GM13977 (cell line): ENCODE data around the gene SMIM14.

Experiments used
- DNase-seq: peaks from one replicate; pipeline ENCODE4 v3.0.0; 2012; ENCODE audit warnings: low spot score
- CTCF ChIP-seq: IDR thresholded peaks from 2 replicates; pipeline ENCODE4 v1.5.1; 2012; ENCODE audit warnings: mild to moderate bottlenecking, control low read depth; ENCODE audit not compliant: insufficient read depth; ENCODE audit errors: extremely low read depth, missing control alignments
- in situ Hi-C: fragments of 300-500 bp; cut with MboI; formaldehyde crosslinking; loops from one replicate; pipeline ENCODE4 v1.12.0; 2022; ENCODE audit warnings: low sequenced_read_pairs, low pct_unique_long_range_greater_than_20kb, mixed read lengths, inconsistent platforms; ENCODE audit not compliant: unreplicated experiment

The SMIM14 gene

GRCh38 chr4:39606747-39607146, 31.9 kb downstream of the SMIM14 start:
- no peak for DNase-seq
- no peak for TF ChIP-seq CTCF
- in situ Hi-C loops, result no loop called here

- in situ Hi-C loops, result no loop called here
These were observed 40.8 kb downstream of the SMIM14 start for GRCh38 chr4:39597695-39598381.

GRCh38 chr4:39596971-39597370, 41.7 kb downstream of the SMIM14 start:
- no peak for TF ChIP-seq CTCF
- in situ Hi-C loops, result no loop called here
- no peak for DNase-seq

More at GRCh38 chr4:39597695-39598381, 40.8 kb downstream of the SMIM14 start:
- no peak for TF ChIP-seq CTCF
- DNase-seq, result no peak

- no peak for DNase-seq
- in situ Hi-C loops, result no loop called here
- TF ChIP-seq CTCF, result no peak
These were observed 47.4 kb downstream of the SMIM14 start for GRCh38 chr4:39591290-39591689.

GRCh38 chr4:39587881-39588280, 50.8 kb downstream of the SMIM14 start:
- TF ChIP-seq CTCF, result no peak
- no peak for DNase-seq
- in situ Hi-C loops, result no loop called here

- in situ Hi-C loops, result no loop called here
- DNase-seq, result no peak
- no peak for TF ChIP-seq CTCF
These were observed 63.7 kb downstream of the SMIM14 start for GRCh38 chr4:39574946-39575345.

GRCh38 chr4:39571504-39571903, 67.2 kb downstream of the SMIM14 start:
- TF ChIP-seq CTCF, result no peak
- in situ Hi-C loops, result no loop called here
- no peak for DNase-seq
